DMS79 treated with DMSO at 0.1 percent for 48 hours (cell line): ENCODE measurements around the gene BCAT1.
"Not testable (repeated sequence)": the region's sequence is repeated elsewhere in the genome, so short reads cannot be mapped to it uniquely, and the experiment has no call there.

Experiments
- DNase-seq: peaks from one replicate; lab custom pipeline; 2025; lab: John Stamatoyannopoulos, UW

Gene BCAT1

GRCh38 chr12:24956351-24956750 is 7.5 kb upstream of the BCAT1 start:
- not testable (repeated sequence) for DNase-seq

GRCh38 chr12:24955853-24956252 is 7.0 kb upstream of the BCAT1 start:
- DNase-seq: no peak

GRCh38 chr12:24955389-24955788 is 6.5 kb upstream of the BCAT1 start:
- no peak for DNase-seq

GRCh38 chr12:24954261-24954660 is 5.4 kb upstream of the BCAT1 start:
- DNase-seq: no peak

GRCh38 chr12:24952389-24952788 is 3.5 kb upstream of the BCAT1 start:
- DNase-seq: no peak

- no peak for DNase-seq
Measured at GRCh38 chr12:24950231-24950834, 1.4 kb upstream of the BCAT1 start.

- no peak for DNase-seq
Measured at GRCh38 chr12:24948420-24948756, 513 bp downstream of the BCAT1 start.

GRCh38 chr12:24947541-24948419 is 1.1 kb downstream of the BCAT1 start:
- no peak for DNase-seq

GRCh38 chr12:24945845-24946244 is 3.1 kb downstream of the BCAT1 start:
- no peak for DNase-seq

- DNase-seq: no peak
Measured at GRCh38 chr12:24945039-24945438, 3.9 kb downstream of the BCAT1 start.

GRCh38 chr12:24944601-24944975 is 4.3 kb downstream of the BCAT1 start:
- no peak for DNase-seq

- no peak for DNase-seq
Measured at GRCh38 chr12:24943947-24944600, 4.8 kb downstream of the BCAT1 start.

- no peak for DNase-seq
Measured at GRCh38 chr12:24940157-24940556, 8.7 kb downstream of the BCAT1 start.

- DNase-seq: not testable (repeated sequence)
Measured at GRCh38 chr12:24939551-24939950, 9.3 kb downstream of the BCAT1 start.

GRCh38 chr12:24938341-24938740 is 10.6 kb downstream of the BCAT1 start:
- DNase-seq: no peak

- no peak for DNase-seq
Measured at GRCh38 chr12:24937553-24938244, 11.2 kb downstream of the BCAT1 start.

- no peak for DNase-seq
Measured at GRCh38 chr12:24933694-24934407, 15.1 kb downstream of the BCAT1 start.

- DNase-seq: no peak
Measured at GRCh38 chr12:24931666-24932405, 17.1 kb downstream of the BCAT1 start.

GRCh38 chr12:24929953-24930352 is 18.9 kb downstream of the BCAT1 start:
- no peak for DNase-seq

GRCh38 chr12:24928533-24929306 is 20.2 kb downstream of the BCAT1 start:
- DNase-seq: not testable (repeated sequence)
